Keratinocyte (primary cell): ENCODE results near the gene BTN3A1. TPM values are rescaled to one million over a fixed set of nuclear protein-coding genes. Genes with fewer than 3 reads are reported as not detected.

Experiments used
- DNase-seq: peaks from one replicate; pipeline ENCODE4 v3.0.0-alpha.2; 2011; ENCODE audit warnings: low read depth, missing footprints, low spot score
- FAIRE-seq: peaks from 2 replicates; lab custom pipeline; 2011; peaks lifted over from hg19 to GRCh38; lab: Jason Lieb, UNC
- H2AFZ ChIP-seq: 2 replicates; pipeline ENCODE4 v1.6.0; 2012; ENCODE audit warnings: low read length, control low read depth, inconsistent platforms; ENCODE audit not compliant: control insufficient read depth
- H3K27ac ChIP-seq: 2 replicates; pipeline ENCODE4 v1.5.1; 2011; ENCODE audit warnings: low read length; ENCODE audit not compliant: control insufficient read depth, insufficient read depth
- H3K27me3 ChIP-seq: 3 replicates; pipeline ENCODE4 v1.6.0; 2011; ENCODE audit warnings: low read length; ENCODE audit not compliant: control insufficient read depth, insufficient read depth; ENCODE audit errors: extremely low read depth
- H3K36me3 ChIP-seq, 2 experiments: 2 replicates in 1 of 2; 3 replicates in 1 of 2; pipeline ENCODE4 v1.5.1; 2011; ENCODE audit warnings: low read length in 2 of 2, mild to moderate bottlenecking in 1 of 2; ENCODE audit not compliant: control insufficient read depth in 2 of 2, insufficient read depth in 2 of 2; ENCODE audit errors: extremely low read depth in 1 of 2
- H3K4me1 ChIP-seq: 3 replicates; pipeline ENCODE4 v1.5.1; 2011; ENCODE audit warnings: low read length; ENCODE audit not compliant: control insufficient read depth, insufficient read depth; ENCODE audit errors: extremely low read depth
- H3K4me2 ChIP-seq: 3 replicates; pipeline ENCODE4 v1.6.0; 2011; ENCODE audit warnings: low read depth, low read length; ENCODE audit not compliant: control insufficient read depth, insufficient read depth; ENCODE audit errors: extremely low read depth
- H3K4me3 ChIP-seq, 3 experiments: fragments of 200-600 bp in 1 of 3; sonication (generic) in 1 of 3; 2 replicates in 2 of 3; 3 replicates in 1 of 3; pipeline ENCODE4 v1.5.1; 2011 to 2016; ENCODE audit warnings: low read length in 3 of 3, mild to moderate bottlenecking in 3 of 3, control low read depth in 2 of 3, inconsistent platforms in 1 of 3, low read depth in 1 of 3, mixed read lengths in 1 of 3, mixed run types in 1 of 3, moderate library complexity in 1 of 3; ENCODE audit not compliant: control insufficient read depth in 2 of 3, insufficient read depth in 2 of 3; ENCODE audit errors: extremely low read depth in 1 of 3
- H3K79me2 ChIP-seq: 2 replicates; pipeline ENCODE4 v1.6.0; 2012; ENCODE audit warnings: low read length; ENCODE audit not compliant: control insufficient read depth, insufficient read depth
- H3K9ac ChIP-seq: 3 replicates; pipeline ENCODE4 v1.6.0; 2011; ENCODE audit warnings: low read length; ENCODE audit not compliant: control insufficient read depth, insufficient read depth; ENCODE audit errors: extremely low read depth
- H3K9me1 ChIP-seq: 3 replicates; pipeline ENCODE4 v1.6.0; 2011; ENCODE audit warnings: low read length; ENCODE audit not compliant: control insufficient read depth, insufficient read depth; ENCODE audit errors: extremely low read depth
- H3K9me3 ChIP-seq: 2 replicates; pipeline ENCODE4 v1.5.1; 2012; ENCODE audit warnings: low read depth, low read length; ENCODE audit not compliant: control insufficient read depth
- H4K20me1 ChIP-seq: 3 replicates; pipeline ENCODE4 v1.6.0; 2011; ENCODE audit warnings: low read length; ENCODE audit not compliant: control insufficient read depth, insufficient read depth; ENCODE audit errors: extremely low read depth
- CTCF ChIP-seq, 3 experiments: IDR thresholded peaks in 1 of 3; conservative IDR thresholded peaks in 1 of 3; optimal IDR thresholded peaks in 1 of 3; 2 replicates in 2 of 3; 3 replicates in 1 of 3; pipeline versions ENCODE3 to v1.5.1; 2011; ENCODE audit warnings: low read length in 3 of 3, mild to moderate bottlenecking in 3 of 3, moderate library complexity in 2 of 3, control low read depth in 1 of 3, inconsistent platforms in 1 of 3; ENCODE audit not compliant: insufficient read depth in 2 of 3; ENCODE audit errors: extremely low read depth in 1 of 3
- EZH2 ChIP-seq: IDR thresholded peaks from one replicate; pipeline ENCODE4 v1.6.1; 2012; ENCODE audit warnings: inconsistent platforms, mild to moderate bottlenecking, low read length, moderate library complexity
- dilution Hi-C: fragments of 300-500 bp; cut with MboI; formaldehyde crosslinking; loops from one replicate; pipeline ENCODE4 v1.7.0; 2020; ENCODE audit warnings: low sequenced_read_pairs; ENCODE audit not compliant: extremely low pct_ligation_motif_present
- polyA plus RNA-seq, 5 experiments: library from polyadenylated mRNA; depleted of rRNA in 3 of 5; stranded (reverse) in 3 of 5; stranded (forward) in 1 of 5; unstranded in 1 of 5; fragments of >200 nt; gene quantifications; 1 replicate in 1 of 5; 2 replicates in 3 of 5; 3 replicates in 1 of 5; pipeline versions ENCODE4 v1.2.1 to v1.2.3, GENCODE V29; 2011 to 2012; ENCODE audit warnings: missing spikeins in 2 of 5, low read depth in 1 of 5, low replicate concordance in 1 of 5

BTN3A1 gene
- polyA plus RNA-seq, 1 donor (not counting 4 experiments of a cell fraction or from before 2014, with no cell fraction given), result 6.9 TPM

- Histone ChIP-seq H3K36me3 (peaks cover 0 to 1% of the 10 kb centered on the region in 2 experiments), H3K9me1 (no peaks in the 10 kb centered on the region), H3K4me2 (no peak overlapping the region), H3K79me2 (no peaks in the 10 kb centered on the region), H3K27me3 (no peaks in the 10 kb centered on the region), H3K9me3 (no peaks in the 10 kb centered on the region), H3K4me1 (peaks cover 8% of the 10 kb centered on the region), H4K20me1 (no peaks in the 10 kb centered on the region), H3K27ac (no peak overlapping the region), H3K9ac (no peak overlapping the region), H2AFZ (no peak overlapping the region), H3K4me3 (no peak overlapping the region)
- DNase-seq, result no peak
- no peak for FAIRE-seq
- dilution Hi-C loops, result no loop called here
- TF ChIP-seq CTCF (optimal IDR thresholded peaks at IDR 0.05 in 1 of 3, IDR thresholded peaks at IDR 0.05 in 1 of 3, conservative IDR thresholded peaks at IDR 0.05 in 1 of 3; ENCODE audit: extremely low read depth in 1 of 3, insufficient read depth in 2 of 3, low read length in 3 of 3) (no peak), EZH2 (no peak)
Observed at GRCh38 chr6:26392932-26393636, 9.0 kb upstream of the BTN3A1 start.

- H3K4me3 ChIP-seq, result no peak overlapping the region
- H3K27me3 ChIP-seq, result no peaks in the 10 kb centered on the region
- H3K4me1 ChIP-seq, result peaks cover 8% of the 10 kb centered on the region
- no peak overlapping the region for H2AFZ ChIP-seq
- dilution Hi-C loops, result no loop called here
- FAIRE-seq, result peak; percentile 55
- no peak overlapping the region for H3K9ac ChIP-seq
- peak overlapping the region; percentile 23 for H3K4me2 ChIP-seq
- H4K20me1 ChIP-seq, result no peaks in the 10 kb centered on the region
- no peaks in the 10 kb centered on the region for H3K79me2 ChIP-seq
- TF ChIP-seq EZH2 (no peak), CTCF (optimal IDR thresholded peaks at IDR 0.05 in 1 of 3, IDR thresholded peaks at IDR 0.05 in 1 of 3, conservative IDR thresholded peaks at IDR 0.05 in 1 of 3; ENCODE audit: extremely low read depth in 1 of 3, insufficient read depth in 2 of 3, low read length in 3 of 3) (no peak)
- no peaks in the 10 kb centered on the region for H3K9me3 ChIP-seq
- H3K27ac ChIP-seq, result no peak overlapping the region
- peak; percentile 44 for DNase-seq
- peaks cover 0 to 1% of the 10 kb centered on the region in 2 experiments for H3K36me3 ChIP-seq
- no peaks in the 10 kb centered on the region for H3K9me1 ChIP-seq
Observed at GRCh38 chr6:26394289-26394688, 7.8 kb upstream of the BTN3A1 start.
